GM10266 (cell line): Measurements from ENCODE around the gene PP2D1.
"Not testable (repeated sequence)": the region's sequence is repeated elsewhere in the genome, so short reads cannot be mapped to it uniquely, and the experiment has no call there.

Experiments used
- DNase-seq: peaks from one replicate; pipeline ENCODE4 v3.0.0; 2012; ENCODE audit errors: extremely low spot score
- TF ChIP-seq, protein P1 (sequence below): IDR thresholded peaks from 2 replicates; pipeline ENCODE4 v1.5.1; 2012; ENCODE audit warnings: mild to moderate bottlenecking, low read depth; ENCODE audit not compliant: control insufficient read depth, insufficient read depth; ENCODE audit errors: missing control alignments

Gene PP2D1

DNA sequence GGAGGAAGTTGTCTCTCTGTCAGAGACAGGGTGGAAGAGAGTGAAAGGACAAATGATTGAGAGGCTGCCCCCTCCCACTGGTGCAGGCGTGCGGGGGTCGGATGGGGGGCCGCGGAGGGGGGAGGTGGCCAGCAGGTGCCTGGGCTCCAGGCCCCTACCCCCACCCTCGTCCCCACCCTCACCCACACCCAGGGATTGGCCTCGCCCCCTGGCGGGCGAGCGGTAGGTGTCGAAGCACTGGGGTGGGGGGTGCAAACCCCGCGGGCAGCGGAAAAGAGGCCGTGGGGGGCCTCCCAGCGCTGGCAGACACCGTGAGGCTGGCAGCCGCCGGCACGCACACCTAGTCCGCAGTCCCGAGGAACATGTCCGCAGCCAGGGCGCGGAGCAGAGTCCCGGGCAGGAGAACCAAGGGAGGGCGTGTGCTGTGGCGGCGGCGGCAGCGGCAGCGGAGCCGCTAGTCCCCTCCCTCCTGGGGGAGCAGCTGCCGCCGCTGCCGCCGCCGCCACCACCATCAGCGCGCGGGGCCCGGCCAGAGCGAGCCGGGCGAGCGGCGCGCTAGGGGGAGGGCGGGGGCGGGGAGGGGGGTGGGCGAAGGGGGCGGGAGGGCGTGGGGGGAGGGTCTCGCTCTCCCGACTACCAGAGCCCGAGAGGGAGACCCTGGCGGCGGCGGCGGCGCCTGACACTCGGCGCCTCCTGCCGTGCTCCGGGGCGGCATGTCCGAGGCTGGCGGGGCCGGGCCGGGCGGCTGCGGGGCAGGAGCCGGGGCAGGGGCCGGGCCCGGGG is 27.9 kb upstream of the PP2D1 start, which contains the start of gene KAT2B:
Gene KAT2B, plus strand, starts transcription at position 682 of the 783 bp plus-strand sequence. Its CDS starts 32 bp downstream, at position 714.
- peak; percentile 82 for DNase-seq
- TF ChIP-seq, protein P1, sequence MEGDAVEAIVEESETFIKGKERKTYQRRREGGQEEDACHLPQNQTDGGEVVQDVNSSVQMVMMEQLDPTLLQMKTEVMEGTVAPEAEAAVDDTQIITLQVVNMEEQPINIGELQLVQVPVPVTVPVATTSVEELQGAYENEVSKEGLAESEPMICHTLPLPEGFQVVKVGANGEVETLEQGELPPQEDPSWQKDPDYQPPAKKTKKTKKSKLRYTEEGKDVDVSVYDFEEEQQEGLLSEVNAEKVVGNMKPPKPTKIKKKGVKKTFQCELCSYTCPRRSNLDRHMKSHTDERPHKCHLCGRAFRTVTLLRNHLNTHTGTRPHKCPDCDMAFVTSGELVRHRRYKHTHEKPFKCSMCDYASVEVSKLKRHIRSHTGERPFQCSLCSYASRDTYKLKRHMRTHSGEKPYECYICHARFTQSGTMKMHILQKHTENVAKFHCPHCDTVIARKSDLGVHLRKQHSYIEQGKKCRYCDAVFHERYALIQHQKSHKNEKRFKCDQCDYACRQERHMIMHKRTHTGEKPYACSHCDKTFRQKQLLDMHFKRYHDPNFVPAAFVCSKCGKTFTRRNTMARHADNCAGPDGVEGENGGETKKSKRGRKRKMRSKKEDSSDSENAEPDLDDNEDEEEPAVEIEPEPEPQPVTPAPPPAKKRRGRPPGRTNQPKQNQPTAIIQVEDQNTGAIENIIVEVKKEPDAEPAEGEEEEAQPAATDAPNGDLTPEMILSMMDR: peak; percentile 54

DNA sequence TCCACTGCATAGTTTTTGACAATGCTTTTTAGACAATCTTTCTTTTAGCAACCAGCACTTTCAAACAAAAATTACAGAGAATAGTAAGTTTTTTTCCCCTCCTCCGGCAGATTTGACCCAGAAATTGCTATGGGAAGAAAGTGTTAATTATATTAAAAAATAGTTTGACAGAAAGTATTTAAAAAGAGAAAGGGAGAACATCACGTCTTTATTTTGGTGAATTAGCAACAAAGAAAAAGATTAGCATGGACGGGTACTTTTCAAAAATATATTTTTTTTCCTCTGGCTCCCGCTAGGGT is 27.4 kb upstream of the PP2D1 start:
- DNase-seq: no peak
- TF ChIP-seq, protein P1: no peak

DNA sequence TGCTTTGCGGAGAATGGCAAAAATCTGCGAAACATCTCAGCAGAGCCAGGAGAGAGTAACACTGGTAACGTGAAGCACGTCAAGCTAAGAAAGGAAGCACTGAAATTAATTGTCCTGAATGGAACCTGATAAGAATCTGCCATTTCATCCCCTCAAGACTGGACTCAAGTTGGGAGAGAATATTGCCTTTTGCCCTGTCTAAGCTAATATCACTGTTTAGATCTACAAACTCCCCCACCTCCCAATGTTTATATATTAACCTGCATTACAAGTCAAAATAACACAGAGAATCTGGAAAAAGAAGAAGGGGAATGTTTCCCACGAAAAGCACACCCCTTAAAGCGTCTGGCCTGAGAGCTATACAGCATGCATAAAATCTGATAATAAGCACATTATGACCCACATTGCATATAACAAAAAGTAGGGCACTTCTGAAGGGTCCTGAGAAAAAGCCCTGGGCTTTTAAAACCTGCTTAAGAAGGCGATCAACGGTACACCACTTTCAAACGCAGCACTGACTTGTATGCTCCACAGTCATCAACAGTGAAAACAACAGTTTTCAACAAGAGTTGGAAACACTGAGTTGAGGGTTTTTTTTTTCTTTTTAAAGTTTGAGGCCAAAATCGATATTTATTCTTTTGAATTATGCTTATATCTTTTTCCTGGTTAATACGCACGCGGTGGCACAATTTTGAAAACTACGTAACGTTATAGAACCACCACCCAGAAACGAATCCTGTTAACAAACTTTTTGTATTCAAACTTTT is 26.8 kb upstream of the PP2D1 start:
- TF ChIP-seq, protein P1: no peak
- DNase-seq: no peak

DNA sequence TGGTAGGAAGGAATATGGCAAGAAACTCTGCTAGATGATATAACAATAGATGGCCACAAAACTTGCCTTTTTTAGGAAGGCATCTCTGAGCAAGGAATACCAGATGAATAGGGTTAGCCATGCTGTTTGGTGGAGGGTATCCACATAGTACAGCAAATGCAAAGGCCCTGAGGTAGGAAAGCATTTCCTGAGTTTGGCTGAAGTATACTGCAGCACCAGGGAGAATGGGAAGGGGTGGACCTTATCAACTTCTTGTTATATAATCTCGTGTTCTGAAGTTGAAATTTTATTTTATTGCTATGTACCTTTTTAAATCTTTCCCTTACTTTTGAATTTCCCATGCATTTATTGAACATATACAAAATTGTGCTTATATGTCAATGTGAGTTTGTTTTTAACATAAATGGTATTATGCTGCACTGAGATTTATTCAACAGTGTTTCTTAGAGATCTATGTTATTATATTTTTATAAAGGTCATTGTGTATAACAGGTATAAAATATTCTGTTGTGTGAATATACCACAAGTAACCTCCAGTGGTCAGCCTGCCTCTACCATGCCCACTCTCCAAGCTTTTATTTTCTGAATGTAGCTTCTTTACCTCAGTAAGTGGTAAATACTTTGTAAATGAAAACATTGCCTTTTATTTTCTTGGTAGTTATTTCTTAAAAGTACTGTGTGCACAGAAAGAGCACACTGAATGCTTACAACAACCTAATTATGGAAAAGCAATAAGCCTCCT is 25.4 kb upstream of the PP2D1 start:
- DNase-seq: no peak
- TF ChIP-seq, protein P1: no peak

DNA sequence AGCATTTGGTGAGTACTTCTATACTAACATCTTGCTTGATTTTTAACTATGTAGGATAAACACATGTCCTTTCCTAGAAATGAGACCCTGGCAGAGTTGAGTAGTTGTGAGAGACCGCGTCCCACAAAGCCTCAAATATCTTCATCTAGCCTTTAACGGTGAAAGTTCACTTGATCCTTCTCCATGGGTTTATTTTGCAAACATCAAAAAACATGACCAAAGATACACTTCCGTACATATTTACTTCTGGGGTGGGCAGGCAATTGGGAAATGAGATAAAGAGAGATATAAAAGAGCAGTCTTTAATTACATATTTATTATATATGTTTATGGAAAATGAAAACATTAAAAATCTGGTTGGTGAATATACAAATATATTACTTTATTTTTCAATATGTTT is 23.0 kb upstream of the PP2D1 start:
- TF ChIP-seq, protein P1: no peak
- DNase-seq: no peak

DNA sequence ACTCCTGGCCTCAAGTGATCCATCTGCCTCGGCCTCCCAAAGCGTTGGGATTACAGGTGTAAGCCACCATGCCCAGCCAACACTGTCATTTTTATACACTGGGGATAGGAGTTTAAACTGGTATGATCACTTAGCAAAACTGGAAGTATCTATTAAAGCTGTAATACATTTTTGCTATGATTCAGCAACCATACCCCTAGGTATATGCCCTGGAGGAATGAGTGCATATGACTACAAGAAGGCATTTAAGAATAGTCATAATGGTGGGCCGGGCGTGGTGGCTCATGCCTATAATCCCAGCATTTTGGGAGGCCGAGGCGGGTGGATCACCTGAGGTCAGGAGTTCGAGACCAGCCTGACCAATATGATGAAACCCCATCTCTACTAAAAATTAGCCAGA is 19.9 kb upstream of the PP2D1 start:
- DNase-seq: not testable (repeated sequence)

DNA sequence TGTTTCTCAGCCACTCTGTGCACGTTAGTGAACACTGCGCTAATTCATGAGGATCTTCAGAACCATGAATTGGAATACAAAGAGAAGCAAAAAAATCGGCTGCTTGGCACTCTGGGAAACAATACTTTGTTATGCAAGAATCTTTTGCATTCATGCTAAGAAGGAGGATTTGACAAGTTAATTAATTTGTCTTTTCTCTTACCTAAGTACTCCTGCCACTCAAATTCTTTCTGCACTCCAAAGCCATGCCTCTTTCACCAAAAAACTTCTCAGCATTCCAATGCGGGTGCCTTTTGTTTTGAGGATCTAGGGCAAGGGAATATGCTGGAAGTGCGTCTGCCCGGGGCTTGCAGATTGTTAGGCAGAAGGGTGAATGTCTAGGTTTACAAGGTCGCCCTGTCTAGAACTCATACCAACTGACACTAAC is 16.9 kb upstream of the PP2D1 start:
- DNase-seq: no peak
- TF ChIP-seq, protein P1: no peak
